HepG2 (cell line): Measurements from ENCODE around the gene AFTPH. TPM values are rescaled to one million over a fixed set of nuclear protein-coding genes. Genes with fewer than 3 reads are reported as not detected.

ENCODE experiments used
- ATAC-seq: fragments of 200-7000 bp; cut with Tn5 transposase; 3 replicates; pipeline ENCODE4 v1.9.1; 2020; ENCODE audit warnings: mild to moderate bottlenecking, moderate library complexity
- Bru-seq: library from RNA; stranded (reverse); fragments of 400-500 nt; gene quantifications from one replicate; lab custom pipeline; 2021; lab: Mats Ljungman, UMichigan
- BruChase-seq, 2 experiments: library from RNA; stranded (reverse); fragments of 400-500 nt; gene quantifications; one replicate each; lab custom pipeline; 2021; lab: Mats Ljungman, UMichigan
- BruUV-seq: library from RNA; stranded (reverse); fragments of 400-500 nt; replicated peaks from 2 replicates; lab custom pipeline; 2021; lab: Mats Ljungman, UMichigan
- CTCF ChIA-PET: fragments of 300-600 bp; formaldehyde crosslinking; extraction: SDS; loops from one replicate; lab custom pipeline; 2021; ENCODE audit warnings: low total read pairs, inconsistent platforms, low intra/inter-chr PET ratio; lab: Yijun Ruan, JAX
- POLR2A ChIA-PET: fragments of 350-600 bp; sonication (Branson Sonifier 250); formaldehyde crosslinking; loops from one replicate; lab custom pipeline; 2020; ENCODE audit warnings: antibody characterized with exemption, inconsistent platforms; lab: Yijun Ruan, JAX
- DNase-seq: peaks from one replicate; pipeline ENCODE4 v3.0.0-alpha.2; 2015; ENCODE audit warnings: low spot score
- FAIRE-seq: peaks from 3 replicates; lab custom pipeline; 2011; peaks lifted over from hg19 to GRCh38; lab: Jason Lieb, UNC
- H2AFZ ChIP-seq: one replicate; pipeline ENCODE4 v1.6.1; 2011; ENCODE audit warnings: low read length, inconsistent platforms
- H3K27ac ChIP-seq: fragments of 300-600 bp; 3 replicates; pipeline ENCODE4 v1.8.0; 2011; ENCODE audit warnings: mixed run types, mild to moderate bottlenecking, mixed read lengths, low read length, inconsistent platforms; ENCODE audit not compliant: insufficient read depth; ENCODE audit errors: extremely low read length
- H3K27me3 ChIP-seq, 2 experiments: fragments of 200-600 bp in 1 of 2; 2 replicates in 1 of 2; 3 replicates in 1 of 2; pipeline versions ENCODE4 v1.6.0 to v1.8.0; 2011; ENCODE audit warnings: low read length in 2 of 2, mild to moderate bottlenecking in 2 of 2, moderate library complexity in 2 of 2, inconsistent platforms in 1 of 2; ENCODE audit not compliant: insufficient read depth in 2 of 2, control insufficient read depth in 1 of 2
- H3K36me3 ChIP-seq, 2 experiments: fragments of 200-600 bp in 1 of 2; replicated peaks in 1 of 2; 2 replicates in 1 of 2; 3 replicates in 1 of 2; pipeline versions ENCODE4 v1.5.1 to v1.8.0; 2011; ENCODE audit warnings: low read length in 2 of 2, inconsistent platforms in 1 of 2; ENCODE audit not compliant: insufficient read depth in 2 of 2, control insufficient read depth in 1 of 2
- H3K4me1 ChIP-seq: 2 replicates; pipeline ENCODE4 v1.5.1; 2012; ENCODE audit warnings: low read length, inconsistent platforms; ENCODE audit not compliant: insufficient read depth
- H3K4me2 ChIP-seq: 2 replicates; pipeline ENCODE4 v1.6.0; 2011; ENCODE audit warnings: low read depth, low read length, inconsistent platforms
- H3K4me3 ChIP-seq, 3 experiments: fragments of 200-600 bp in 1 of 3; sonication (generic), shearing (Covaris generic) in 1 of 3; replicated peaks in 1 of 3; 2 replicates each; pipeline ENCODE4 v1.5.1; 2011 to 2016; ENCODE audit warnings: low read length in 3 of 3, inconsistent platforms in 2 of 3, low read depth in 2 of 3, mild to moderate bottlenecking in 2 of 3, control low read depth in 1 of 3, mixed read lengths in 1 of 3; ENCODE audit not compliant: insufficient read depth in 1 of 3
- H3K79me2 ChIP-seq: one replicate; pipeline ENCODE4 v1.6.1; 2011; ENCODE audit warnings: low read length, inconsistent platforms; ENCODE audit not compliant: insufficient read depth
- H3K9ac ChIP-seq: 2 replicates; pipeline ENCODE4 v1.6.0; 2011; ENCODE audit warnings: mild to moderate bottlenecking, low read depth, low read length, inconsistent platforms; ENCODE audit not compliant: insufficient read depth
- H3K9me3 ChIP-seq: 2 replicates; pipeline ENCODE4 v1.5.1; 2012; ENCODE audit warnings: mild to moderate bottlenecking, low read length
- H4K20me1 ChIP-seq: 2 replicates; pipeline ENCODE4 v1.6.0; 2011; ENCODE audit warnings: inconsistent platforms, mild to moderate bottlenecking, low read length, moderate library complexity; ENCODE audit not compliant: insufficient read depth
- ARID2 ChIP-seq: sonication (generic); formaldehyde crosslinking; IDR thresholded peaks from 2 replicates; pipeline ENCODE4 v1.8.1; 2022; ENCODE audit warnings: mild to moderate bottlenecking, missing genetic modification reagents, borderline replicate concordance
- DR1 ChIP-seq: sonication (generic); formaldehyde crosslinking; IDR thresholded peaks from 2 replicates; pipeline ENCODE4 v1.8.0; 2021; ENCODE audit warnings: mild to moderate bottlenecking, missing genetic modification reagents, inconsistent platforms
- FOXO1 ChIP-seq: sonication (generic); formaldehyde crosslinking; IDR thresholded peaks from 2 replicates; pipeline ENCODE4 v1.4.0; 2020; ENCODE audit warnings: missing genetic modification reagents
- SRSF1 ChIP-seq: fragments of 200-400 bp; formaldehyde crosslinking; optimal IDR thresholded peaks from 2 replicates; pipeline ENCODE3; 2017; ENCODE audit warnings: mild to moderate bottlenecking, low read depth, low read length, moderate library complexity
- ZMAT5 ChIP-seq: sonication (generic); formaldehyde crosslinking; IDR thresholded peaks from 2 replicates; pipeline ENCODE4 v1.5.0; 2020; ENCODE audit warnings: mild to moderate bottlenecking, low read depth, missing genetic modification reagents, borderline replicate concordance
- ZNF501 ChIP-seq: sonication (generic); formaldehyde crosslinking; IDR thresholded peaks from 2 replicates; pipeline ENCODE4 v1.5.1; 2020; ENCODE audit warnings: mild to moderate bottlenecking, moderate library complexity, missing genetic modification reagents
- ZNF580 ChIP-seq: IDR thresholded peaks from 2 replicates; pipeline ENCODE4 v1.6.1; 2016; ENCODE audit warnings: low read depth, borderline replicate concordance
- ZNF75D ChIP-seq: sonication (generic); formaldehyde crosslinking; IDR thresholded peaks from 2 replicates; pipeline ENCODE4 v1.8.1; 2023; ENCODE audit warnings: missing genetic modification reagents, mild to moderate bottlenecking, borderline replicate concordance
- WGBS: methylation state at CpG from one replicate; pipeline ENCODE4 v1.1.6; 2017; ENCODE audit warnings: low lambda C conversion rate; 5-methylcytosine and 5-hydroxymethylcytosine counted together
- in situ Hi-C: cut with HindIII; loops from 2 replicates; pipeline ENCODE4 v1.10.0; 2017; ENCODE audit warnings: low pct_unique_long_range_greater_than_20kb; ENCODE audit not compliant: extremely low pct_ligation_motif_present
- intact Hi-C: fragments of 100-400 bp; cut with micrococcal nuclease; formaldehyde crosslinking; loops from one replicate; pipeline ENCODE4 v1.10.0; 2022; ENCODE audit not compliant: unreplicated experiment
- long read RNA-seq, 2 experiments: library from RNA in 1 of 2; library from polyadenylated mRNA in 1 of 2; stranded (forward) in 1 of 2; unstranded in 1 of 2; transcript quantifications; one replicate each; pipeline ENCODE4 v2.0.0, GENCODE V29; 2019 to 2022
- polyA minus RNA-seq, 3 experiments: library from RNA; depleted of rRNA, polyadenylated mRNA; stranded (reverse); fragments of >200 nt; gene quantifications; 2 replicates each; pipeline ENCODE4 v1.2.3, GENCODE V29; 2011; ENCODE audit warnings: low replicate concordance in 1 of 3
- polyA plus RNA-seq, 8 experiments: library from polyadenylated mRNA; depleted of rRNA in 3 of 8; stranded (reverse) in 7 of 8; unstranded in 1 of 8; fragments of >200 nt; fragmentation: Illumina TruSeq in 4 of 8; extraction: Trizol in 4 of 8; gene quantifications; 2 replicates each; pipeline versions ENCODE4 v1.2.1 to v1.2.3, GENCODE V29; 2011 to 2016; ENCODE audit warnings: low read depth in 4 of 8, missing spikeins in 1 of 8, mixed read lengths in 1 of 8; ENCODE audit not compliant: insufficient read depth in 1 of 8
- total RNA-seq, 5 experiments: library from RNA; depleted of rRNA; stranded (reverse); fragments of >200 nt; fragmentation: Illumina TruSeq; extraction: Trizol; gene quantifications; 2 replicates each; pipeline ENCODE4 v1.2.3, GENCODE V29; 2016; ENCODE audit warnings: low read depth in 1 of 5
- TF ChIP-seq, protein P1 (sequence below): sonication (generic); formaldehyde crosslinking; conservative IDR thresholded peaks from 2 replicates; pipeline ENCODE4 v1.4.0; 2020; ENCODE audit warnings: missing genetic modification reagents

Gene AFTPH, protein sequence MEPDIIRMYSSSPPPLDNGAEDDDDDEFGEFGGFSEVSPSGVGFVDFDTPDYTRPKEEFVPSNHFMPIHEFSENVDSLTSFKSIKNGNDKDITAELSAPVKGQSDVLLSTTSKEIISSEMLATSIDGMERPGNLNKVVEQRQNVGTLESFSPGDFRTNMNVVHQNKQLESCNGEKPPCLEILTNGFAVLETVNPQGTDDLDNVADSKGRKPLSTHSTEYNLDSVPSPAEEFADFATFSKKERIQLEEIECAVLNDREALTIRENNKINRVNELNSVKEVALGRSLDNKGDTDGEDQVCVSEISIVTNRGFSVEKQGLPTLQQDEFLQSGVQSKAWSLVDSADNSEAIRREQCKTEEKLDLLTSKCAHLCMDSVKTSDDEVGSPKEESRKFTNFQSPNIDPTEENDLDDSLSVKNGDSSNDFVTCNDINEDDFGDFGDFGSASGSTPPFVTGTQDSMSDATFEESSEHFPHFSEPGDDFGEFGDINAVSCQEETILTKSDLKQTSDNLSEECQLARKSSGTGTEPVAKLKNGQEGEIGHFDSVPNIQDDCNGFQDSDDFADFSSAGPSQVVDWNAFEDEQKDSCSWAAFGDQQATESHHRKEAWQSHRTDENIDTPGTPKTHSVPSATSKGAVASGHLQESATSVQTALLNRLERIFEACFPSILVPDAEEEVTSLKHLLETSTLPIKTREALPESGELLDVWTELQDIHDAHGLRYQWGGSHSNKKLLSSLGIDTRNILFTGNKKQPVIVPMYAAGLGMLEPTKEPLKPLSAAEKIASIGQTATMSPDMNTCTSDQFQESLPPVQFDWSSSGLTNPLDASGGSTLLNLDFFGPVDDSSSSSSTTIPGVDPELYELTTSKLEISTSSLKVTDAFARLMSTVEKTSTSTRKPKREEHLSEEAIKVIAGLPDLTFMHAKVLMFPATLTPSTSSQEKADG
- total RNA-seq (2016; rRNA removed; fragmentation: Illumina TruSeq; extraction: Trizol) (36.8 and 45.9 TPM in 2 replicates), polyA plus RNA-seq (2011; rRNA removed) (22.6 and 27.5 TPM in 2 replicates), polyA minus RNA-seq (2011; rRNA and poly(A)+ RNA removed; ENCODE audit: low replicate concordance) (9.2 and 13.7 TPM in 2 replicates), Bru-seq, nascent RNA (percentile 90 among the genes with signal in this experiment), BruChase-seq, experiment 1, labeled RNA remaining after a 6-hour chase (percentile 81 among the genes with signal in this experiment), BruChase-seq, experiment 2, labeled RNA remaining after a 2-hour chase (percentile 84 among the genes with signal in this experiment)
- 17.9 and 21.2 TPM in 2 replicates for total RNA-seq (2016; cell fraction: cytosol; rRNA removed; fragmentation: Illumina TruSeq; extraction: Trizol; ENCODE audit: low read depth)
- 36.6 and 50.6 TPM in 2 replicates for total RNA-seq (2016; cell fraction: insoluble cytoplasmic fraction; rRNA removed; fragmentation: Illumina TruSeq; extraction: Trizol)
- 30.5 and 36.5 TPM in 2 replicates for total RNA-seq (2016; cell fraction: membrane; rRNA removed; fragmentation: Illumina TruSeq; extraction: Trizol)
- total RNA-seq (2016; cell fraction: nucleus; rRNA removed; fragmentation: Illumina TruSeq; extraction: Trizol): 27.4 and 31.1 TPM in 2 replicates
- 12.5 and 16.4 TPM in 2 replicates for polyA plus RNA-seq (2011; cell fraction: cytosol; rRNA removed)
- polyA plus RNA-seq (2011; cell fraction: nucleus; rRNA removed): 8.6 and 11.4 TPM in 2 replicates
- 19.6 and 29.6 TPM in 2 replicates for polyA plus RNA-seq (2012)
- 3.8 and 5.1 TPM in 2 replicates for polyA plus RNA-seq (2016; cell fraction: cytosol; fragmentation: Illumina TruSeq; extraction: Trizol; ENCODE audit: low read depth)
- 41.1 and 41.2 TPM in 2 replicates for polyA plus RNA-seq (2016; cell fraction: insoluble cytoplasmic fraction; fragmentation: Illumina TruSeq; extraction: Trizol; ENCODE audit: low read depth)
- 11.6 and 13.1 TPM in 2 replicates for polyA plus RNA-seq (2016; cell fraction: membrane; fragmentation: Illumina TruSeq; extraction: Trizol; ENCODE audit: low read depth)
- 35.6 and 37.0 TPM in 2 replicates for polyA plus RNA-seq (2016; cell fraction: nucleus; fragmentation: Illumina TruSeq; extraction: Trizol; ENCODE audit: insufficient read depth, low read depth)
- polyA minus RNA-seq (2011; cell fraction: cytosol; rRNA and poly(A)+ RNA removed): 16.5 and 19.2 TPM in 2 replicates
- polyA minus RNA-seq (2011; cell fraction: nucleus; rRNA and poly(A)+ RNA removed): 36.2 and 39.9 TPM in 2 replicates
- long read RNA-seq, experiment 1, full-length matches to known transcripts: 1 of 9 reads
- long read RNA-seq, experiment 1, partial matches to known transcripts: 4 of 9 reads
- long read RNA-seq, experiment 1, other reads (novel, unspliced or antisense): 4 of 9 reads
- long read RNA-seq, experiment 2, full-length matches to known transcripts: 4 of 27 reads
- long read RNA-seq, experiment 2, partial matches to known transcripts: 2 of 27 reads
- long read RNA-seq, experiment 2, other reads (novel, unspliced or antisense): 21 of 27 reads

- Histone ChIP-seq H2AFZ (peak within 1 kb of the TSS; percentile 95), H3K36me3 (peaks cover 2% of the 10 kb centered on the region in 2 experiments; a peak in 2 of 5 replicates), H3K79me2 (peaks cover 41% of the 10 kb centered on the region), H3K9me3 (no peaks in the 10 kb centered on the region), H3K4me1 (peaks cover 30% of the 10 kb centered on the region), H4K20me1 (peaks cover 15% of the 10 kb centered on the region; the same call in 1 of the 2 replicates), H3K27me3 (no peaks in the 10 kb centered on the region; a peak in 1 of 5 replicates), H3K27ac (peak within 1 kb of the TSS; percentile 73), H3K4me2 (peak within 1 kb of the TSS; percentile 96), H3K9ac (peak within 1 kb of the TSS; percentile 82), H3K4me3 (peak within 1 kb of the TSS; percentile 95 to 100 (median 98))
- in situ Hi-C loops (no loop called here), intact Hi-C loops (loop anchor here (1.0 to 5.0 kb wide), 6 partner anchors 19 to 363 kb away; partner anchors contain the start of gene SERTAD2)
- ChIA-PET CTCF (interaction anchor here (1.6 to 3.8 kb wide), 4 partner anchors 38 to 350 kb away, joined by 3 to 38 read pairs (median 13); no protein-coding TSS in a partner anchor), POLR2A (interaction anchor here (0.7 to 1.6 kb wide), 10 partner anchors 9 to 532 kb away, joined by 3 to 7 read pairs (median 3); partner anchors contain the start of genes LGALSL and SERTAD2)
- BruUV-seq: TSS peak; percentile 94
- DNase-seq (peak; percentile 99), FAIRE-seq (peak; percentile 70), ATAC-seq (peak; percentile 96)
- WGBS: 1% methylated on average over 56 of the region's 67 CpGs
- TF ChIP-seq SRSF1 (peak; percentile 93), ZNF75D (no peak), FOXO1 (CRISPR knock-in tag) (no peak), ZNF580 (CRISPR knock-in tag) (peak; percentile 81; the same call in 1 of the 2 replicates), DR1 (CRISPR knock-in tag) (no peak; the same call in none of the 2 replicates), ARID2 (no peak; the same call in 1 of the 2 replicates), ZMAT5 (CRISPR knock-in tag) (no peak), ZNF501 (CRISPR knock-in tag) (no peak; the same call in 1 of the 2 replicates)
- TF ChIP-seq, protein P1, sequence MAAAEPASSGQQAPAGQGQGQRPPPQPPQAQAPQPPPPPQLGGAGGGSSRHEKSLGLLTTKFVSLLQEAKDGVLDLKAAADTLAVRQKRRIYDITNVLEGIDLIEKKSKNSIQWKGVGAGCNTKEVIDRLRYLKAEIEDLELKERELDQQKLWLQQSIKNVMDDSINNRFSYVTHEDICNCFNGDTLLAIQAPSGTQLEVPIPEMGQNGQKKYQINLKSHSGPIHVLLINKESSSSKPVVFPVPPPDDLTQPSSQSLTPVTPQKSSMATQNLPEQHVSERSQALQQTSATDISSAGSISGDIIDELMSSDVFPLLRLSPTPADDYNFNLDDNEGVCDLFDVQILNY: no peak
These were observed at the start of gene AFTPH for GRCh38 chr2:64523666-64524603. AFTPH (plus strand) TSS chr2:64524328; CDS start chr2:64551475, 27,147 bp downstream.
